Skeletal muscle satellite cell (primary cell): ENCODE results near the gene HCN1.

Experiments
- H3K27me3 ChIP-seq: 2 replicates; pipeline ENCODE4 v1.7.0; 2013; ENCODE audit warnings: low read length; ENCODE audit not compliant: control insufficient read depth, insufficient read depth
- H3K36me3 ChIP-seq: 2 replicates; pipeline ENCODE4 v1.7.0; 2013; ENCODE audit warnings: mild to moderate bottlenecking, control low read depth, low read length; ENCODE audit not compliant: insufficient read depth
- H3K4me1 ChIP-seq: 2 replicates; pipeline ENCODE4 v1.7.0; 2013; ENCODE audit warnings: low read length; ENCODE audit not compliant: control insufficient read depth, insufficient read depth
- H3K4me2 ChIP-seq: 2 replicates; pipeline ENCODE4 v1.7.0; 2013; ENCODE audit warnings: mild to moderate bottlenecking, low read length
- H3K4me3 ChIP-seq: 2 replicates; pipeline ENCODE4 v1.7.0; 2013; ENCODE audit warnings: low read length
- H3K9ac ChIP-seq: 2 replicates; pipeline ENCODE4 v1.7.0; 2013; ENCODE audit warnings: mild to moderate bottlenecking, low read depth, low read length, moderate library complexity
- H3K9me3 ChIP-seq: replicated peaks from 2 replicates; pipeline ENCODE4 v1.7.0; 2013; ENCODE audit warnings: mild to moderate bottlenecking, control low read depth, low read length

HCN1 gene

DNA sequence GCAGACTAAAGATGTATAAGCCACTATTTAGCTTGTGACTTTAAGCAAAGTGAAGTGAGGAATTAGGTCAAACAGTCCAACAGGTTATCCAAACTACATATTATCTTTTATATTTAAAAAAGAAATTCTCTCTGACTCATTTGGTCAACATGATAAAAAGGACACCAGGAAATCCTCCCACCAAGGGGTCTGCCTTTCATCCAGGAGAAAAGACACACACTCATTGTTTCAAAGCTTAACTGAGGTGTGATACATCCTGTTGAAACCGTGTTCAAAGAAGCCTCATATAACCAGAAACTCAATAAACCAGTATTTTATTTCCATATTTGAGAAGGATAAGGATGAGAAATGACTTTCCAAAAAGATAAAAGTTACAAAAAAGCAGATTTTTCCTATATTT, 417.1 kb downstream of the HCN1 start:
- H3K9ac ChIP-seq: no peak overlapping the region
- no peaks in the 10 kb centered on the region for H3K27me3 ChIP-seq
- no peaks in the 10 kb centered on the region for H3K4me1 ChIP-seq
- H3K4me2 ChIP-seq: no peak overlapping the region
- H3K4me3 ChIP-seq: no peak overlapping the region
- H3K36me3 ChIP-seq: no peaks in the 10 kb centered on the region
- H3K9me3 ChIP-seq: peaks cover 4% of the 10 kb centered on the region

DNA sequence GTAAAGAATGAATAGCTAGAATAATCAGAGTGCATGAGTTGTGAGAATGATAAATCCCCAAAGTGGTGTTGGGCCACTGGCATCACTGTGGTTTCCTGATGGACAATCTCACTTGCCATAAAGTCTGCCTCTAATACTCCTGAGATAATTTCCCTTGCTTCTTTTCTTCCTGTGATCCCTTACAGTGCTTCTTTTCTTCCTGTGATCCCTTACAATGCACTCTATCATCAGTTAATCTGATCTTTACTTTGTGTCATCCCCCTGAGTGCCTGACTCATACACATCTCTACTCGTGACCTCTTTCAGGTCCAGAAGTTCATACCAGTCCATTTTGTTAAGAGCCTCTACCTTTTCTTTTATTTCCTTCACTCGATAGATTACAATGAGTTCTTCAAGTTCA, 418.3 kb downstream of the HCN1 start:
- Histone ChIP-seq H3K4me1 (no peaks in the 10 kb centered on the region), H3K36me3 (no peaks in the 10 kb centered on the region)

GRCh38 chr5:45274241-45274640, 421.9 kb downstream of the HCN1 start:
- Histone ChIP-seq H3K4me3 (no peak overlapping the region), H3K36me3 (no peaks in the 10 kb centered on the region), H3K27me3 (no peaks in the 10 kb centered on the region), H3K9me3 (peaks cover 4% of the 10 kb centered on the region), H3K4me1 (no peaks in the 10 kb centered on the region), H3K9ac (no peak overlapping the region), H3K4me2 (no peak overlapping the region)

More for the DNA sequence above, 418.3 kb downstream of the HCN1 start:
- H3K9me3 ChIP-seq: peaks cover 4% of the 10 kb centered on the region
- no peak overlapping the region for H3K4me2 ChIP-seq
- no peak overlapping the region for H3K4me3 ChIP-seq
- no peak overlapping the region for H3K9ac ChIP-seq
- no peaks in the 10 kb centered on the region for H3K27me3 ChIP-seq

DNA sequence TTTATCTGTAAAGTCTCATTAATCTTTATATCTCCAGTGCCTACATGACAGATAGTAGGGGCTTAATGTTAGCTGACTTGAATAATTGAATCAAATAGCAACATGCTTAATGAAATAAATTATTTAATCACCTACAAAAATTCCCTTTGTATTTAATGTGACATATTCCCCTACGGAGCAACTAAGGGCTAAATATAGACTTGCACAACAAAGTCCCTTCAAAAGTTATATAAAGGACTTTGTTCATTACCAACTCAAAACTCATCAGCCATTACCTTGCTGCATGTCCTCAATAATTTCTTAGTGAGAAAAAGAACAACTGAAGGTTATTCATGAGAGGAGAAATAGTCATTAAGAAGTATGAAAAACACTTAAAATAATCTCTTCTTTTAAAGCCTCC, 424.6 kb downstream of the HCN1 start:
- H3K9ac ChIP-seq: no peak overlapping the region
- H3K36me3 ChIP-seq: no peaks in the 10 kb centered on the region
- peaks cover 7% of the 10 kb centered on the region for H3K9me3 ChIP-seq
- H3K4me2 ChIP-seq: no peak overlapping the region
- no peaks in the 10 kb centered on the region for H3K27me3 ChIP-seq
- H3K4me3 ChIP-seq: no peak overlapping the region
- H3K4me1 ChIP-seq: no peaks in the 10 kb centered on the region

- Histone ChIP-seq H3K4me1 (no peaks in the 10 kb centered on the region), H3K4me3 (no peak overlapping the region), H3K9me3 (peaks cover 10% of the 10 kb centered on the region), H3K9ac (no peak overlapping the region), H3K27me3 (no peaks in the 10 kb centered on the region), H3K4me2 (no peak overlapping the region), H3K36me3 (no peaks in the 10 kb centered on the region)
Measured at GRCh38 chr5:45264447-45264846, 431.7 kb downstream of the HCN1 start.

- Histone ChIP-seq H3K4me2 (no peak overlapping the region), H3K9ac (no peak overlapping the region)
Measured at GRCh38 chr5:45262061-45262590, 434.1 kb downstream of the HCN1 start.

GRCh38 chr5:45261125-45261524, 435.1 kb downstream of the HCN1 start:
- H3K4me2 ChIP-seq: no peak overlapping the region
- no peaks in the 10 kb centered on the region for H3K27me3 ChIP-seq
- no peak overlapping the region for H3K4me3 ChIP-seq
- H3K9ac ChIP-seq: no peak overlapping the region
- H3K36me3 ChIP-seq: no peaks in the 10 kb centered on the region
- peaks cover 7% of the 10 kb centered on the region for H3K9me3 ChIP-seq
- no peaks in the 10 kb centered on the region for H3K4me1 ChIP-seq

More at GRCh38 chr5:45262061-45262590, 434.1 kb downstream of the HCN1 start:
- Histone ChIP-seq H3K4me3 (no peak overlapping the region), H3K9me3 (peaks cover 7% of the 10 kb centered on the region), H3K27me3 (no peaks in the 10 kb centered on the region), H3K36me3 (no peaks in the 10 kb centered on the region), H3K4me1 (no peaks in the 10 kb centered on the region)

DNA sequence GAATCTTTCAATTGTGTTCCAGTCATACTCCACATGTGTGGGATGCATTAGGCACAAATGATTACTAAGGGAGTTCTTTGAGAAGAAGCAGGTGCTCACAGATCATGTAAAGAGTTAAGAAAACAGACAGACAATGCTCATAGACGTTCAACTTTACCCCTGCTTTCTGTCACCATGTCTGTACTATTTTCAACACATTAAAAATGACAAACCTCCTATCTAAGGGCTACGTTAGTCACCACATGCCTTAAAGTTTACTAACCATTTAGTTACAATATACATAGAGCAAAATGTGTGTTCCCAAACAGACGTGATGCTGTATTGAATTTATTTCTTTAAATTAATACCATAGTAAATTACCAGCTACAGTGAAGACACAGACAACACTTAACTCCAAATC, 435.9 kb downstream of the HCN1 start:
- H3K9ac ChIP-seq: no peak overlapping the region
- H3K27me3 ChIP-seq: no peaks in the 10 kb centered on the region
- no peak overlapping the region for H3K4me3 ChIP-seq
- no peaks in the 10 kb centered on the region for H3K36me3 ChIP-seq
- H3K4me1 ChIP-seq: no peaks in the 10 kb centered on the region
- no peak overlapping the region for H3K4me2 ChIP-seq
- peaks cover 4% of the 10 kb centered on the region for H3K9me3 ChIP-seq

DNA sequence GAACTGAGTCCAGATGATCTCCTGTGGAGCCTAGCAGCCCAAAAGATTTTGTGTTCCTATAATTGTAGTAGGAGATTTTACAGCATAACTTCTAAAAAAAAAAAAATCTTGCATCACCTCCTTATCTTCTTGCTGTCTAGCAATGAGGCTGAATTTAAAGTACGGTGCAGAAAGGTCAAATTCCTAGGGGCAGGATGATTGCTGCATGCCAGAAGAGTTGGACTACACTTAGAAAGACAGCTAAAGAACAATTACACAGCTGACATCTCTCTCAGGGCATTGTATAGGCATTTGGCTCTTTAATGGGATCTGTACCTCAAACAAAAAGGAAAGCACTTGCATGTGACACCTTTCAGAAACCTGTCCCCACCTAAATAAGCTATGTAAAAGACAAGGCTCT, 443.2 kb downstream of the HCN1 start:
- no peak overlapping the region for H3K4me3 ChIP-seq
- no peaks in the 10 kb centered on the region for H3K36me3 ChIP-seq
- no peaks in the 10 kb centered on the region for H3K27me3 ChIP-seq
- no peak overlapping the region for H3K9ac ChIP-seq
- H3K9me3 ChIP-seq: peaks cover 7% of the 10 kb centered on the region
- no peaks in the 10 kb centered on the region for H3K4me1 ChIP-seq
- no peak overlapping the region for H3K4me2 ChIP-seq

DNA sequence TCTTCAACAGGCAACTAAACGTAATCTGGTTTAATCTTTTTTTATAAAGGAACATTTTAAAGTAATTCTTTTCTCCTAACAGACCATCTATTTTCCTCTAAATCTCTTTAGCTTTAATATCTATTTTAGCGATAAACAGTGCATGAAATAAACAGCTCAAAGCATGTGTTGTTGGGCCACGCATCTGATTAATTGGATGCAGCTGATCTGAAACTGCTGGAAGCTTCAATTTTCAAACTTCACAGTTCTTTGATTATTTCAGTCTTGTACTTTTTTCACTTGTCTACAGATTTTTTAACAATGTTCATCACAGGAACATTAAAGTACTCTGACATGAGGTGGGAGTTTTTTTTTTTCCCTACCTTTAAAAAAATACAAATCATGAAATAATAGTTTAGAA, 443.6 kb downstream of the HCN1 start:
- Histone ChIP-seq H3K36me3 (no peaks in the 10 kb centered on the region), H3K9ac (no peak overlapping the region), H3K4me1 (no peaks in the 10 kb centered on the region), H3K27me3 (no peaks in the 10 kb centered on the region), H3K9me3 (peaks cover 7% of the 10 kb centered on the region), H3K4me2 (no peak overlapping the region), H3K4me3 (no peak overlapping the region)

- Histone ChIP-seq H3K4me3 (no peak overlapping the region), H3K4me2 (no peak overlapping the region), H3K27me3 (no peaks in the 10 kb centered on the region), H3K9ac (no peak overlapping the region), H3K4me1 (no peaks in the 10 kb centered on the region), H3K9me3 (peaks cover 5% of the 10 kb centered on the region), H3K36me3 (no peaks in the 10 kb centered on the region)
Measured at GRCh38 chr5:45225571-45226031, 470.6 kb downstream of the HCN1 start.

- H3K9ac ChIP-seq: no peak overlapping the region
- H3K4me1 ChIP-seq: no peaks in the 10 kb centered on the region
- H3K36me3 ChIP-seq: no peaks in the 10 kb centered on the region
- H3K27me3 ChIP-seq: no peaks in the 10 kb centered on the region
- H3K4me3 ChIP-seq: no peak overlapping the region
- no peak overlapping the region for H3K4me2 ChIP-seq
- H3K9me3 ChIP-seq: peaks cover 5% of the 10 kb centered on the region
Measured at GRCh38 chr5:45205403-45205961, 490.7 kb downstream of the HCN1 start.
